GM18520 (cell line): ENCODE measurements around the gene PCDHGB5.
A peak's percentile ranks its signal among the peaks of the same experiment; 100 is the strongest.
"Not testable (repeated sequence)": the region's sequence is repeated elsewhere in the genome, so short reads cannot be mapped to it uniquely, and the experiment has no call there.

Experiments used
- ATAC-seq: cut with Tn5 transposase; IDR thresholded peaks from one replicate; pipeline ENCODE4 v1.9.1; 2021; ENCODE audit not compliant: unreplicated experiment

PCDHGB5 gene

GRCh38 chr5:141409598-141410306 lies 12.0 kb downstream of the PCDHGB5 start:
- no peak for ATAC-seq

DNA sequence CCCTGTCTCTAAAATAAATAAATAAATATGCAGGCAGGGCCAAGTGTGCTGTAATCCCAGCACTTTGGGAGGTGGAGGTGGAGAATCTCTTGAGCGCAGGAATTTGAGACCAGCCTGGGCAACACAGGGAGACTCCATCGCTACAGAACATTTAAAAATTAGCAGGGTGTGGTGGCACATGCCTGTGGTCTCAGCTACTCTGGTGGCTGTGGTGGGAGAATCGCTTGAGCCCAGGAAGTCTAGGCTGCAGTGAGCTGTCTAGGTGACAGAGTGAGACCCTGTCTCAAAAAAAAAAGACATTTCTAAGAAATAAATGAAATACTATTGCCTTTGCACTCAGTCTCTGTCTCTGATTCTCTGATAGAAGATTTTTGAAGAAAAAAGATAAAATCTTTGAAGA lies 13.8 kb downstream of the PCDHGB5 start:
- no peak for ATAC-seq

DNA sequence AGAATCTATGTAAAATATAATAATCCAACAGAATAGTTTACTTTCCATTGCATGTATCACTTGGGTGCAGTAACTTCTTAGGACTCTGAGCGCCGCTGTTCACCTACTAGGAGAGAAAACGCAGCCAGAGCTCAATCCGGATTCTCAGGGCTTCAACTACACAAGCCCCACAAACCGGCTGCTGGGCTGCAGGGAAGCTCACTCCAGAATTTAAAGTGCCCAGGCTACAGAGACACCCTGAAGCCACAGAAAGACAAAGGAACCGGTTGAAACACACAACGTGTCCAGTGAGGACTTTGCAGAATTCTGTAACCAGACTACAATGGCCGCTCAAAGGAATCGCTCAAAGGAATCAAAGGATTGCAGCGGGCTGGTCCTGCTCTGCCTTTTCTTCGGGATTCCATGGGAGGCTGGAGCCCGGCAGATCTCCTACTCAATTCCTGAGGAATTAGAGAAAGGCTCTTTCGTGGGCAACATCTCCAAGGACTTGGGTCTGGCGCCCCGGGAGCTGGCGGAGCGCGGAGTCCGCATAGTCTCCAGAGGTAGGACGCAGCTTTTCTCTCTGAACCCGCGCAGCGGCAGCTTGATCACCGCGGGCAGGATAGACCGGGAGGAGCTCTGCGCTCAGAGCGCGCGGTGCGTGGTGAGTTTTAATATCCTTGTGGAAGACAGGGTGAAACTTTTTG lies 15.2 kb downstream of the PCDHGB5 start, which contains the start of gene PCDHGA10:
TSS of gene PCDHGA10 (plus strand) at position 134 of the 686 bp plus-strand sequence. CDS start at position 323, 189 bp downstream.
- peak; percentile 54 for ATAC-seq

- no peak for ATAC-seq
These were observed 15.9 kb downstream of the PCDHGB5 start for GRCh38 chr5:141413540-141414069.

DNA sequence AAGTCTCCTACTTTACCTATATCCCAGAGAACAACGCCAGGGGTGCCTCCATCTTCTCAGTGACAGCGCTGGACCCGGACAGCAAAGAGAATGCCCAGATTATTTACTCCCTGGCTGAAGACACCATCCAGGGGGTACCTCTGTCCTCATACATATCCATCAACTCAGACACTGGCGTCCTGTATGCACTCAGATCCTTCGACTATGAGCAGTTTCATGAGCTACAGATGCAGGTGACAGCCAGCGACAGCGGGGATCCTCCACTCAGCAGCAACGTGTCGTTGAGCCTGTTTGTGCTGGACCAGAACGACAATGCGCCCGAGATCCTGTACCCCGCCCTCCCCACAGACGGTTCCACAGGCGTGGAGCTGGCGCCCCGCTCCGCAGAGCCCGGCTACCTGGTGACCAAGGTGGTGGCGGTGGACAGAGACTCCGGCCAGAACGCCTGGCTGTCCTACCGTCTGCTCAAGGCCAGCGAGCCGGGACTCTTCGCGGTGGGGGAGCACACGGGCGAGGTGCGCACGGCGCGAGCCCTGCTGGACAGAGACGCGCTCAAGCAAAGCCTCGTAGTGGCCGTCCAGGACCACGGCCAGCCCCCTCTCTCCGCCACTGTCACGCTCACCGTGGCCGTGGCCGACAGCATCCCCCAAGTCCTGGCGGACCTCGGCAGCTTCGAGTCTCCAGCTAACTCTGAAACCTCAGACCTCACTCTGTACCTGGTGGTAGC lies 17.0 kb downstream of the PCDHGB5 start:
- ATAC-seq, result not testable (repeated sequence)

- not testable (repeated sequence) for ATAC-seq
These were observed 17.5 kb downstream of the PCDHGB5 start for GRCh38 chr5:141415275-141415618.

GRCh38 chr5:141417494-141418172 lies 19.9 kb downstream of the PCDHGB5 start, which contains the start of gene PCDHGB7:
PCDHGB7 (plus strand) TSS chr5:141417677; CDS start chr5:141417860, 183 bp downstream.
- ATAC-seq, result peak; percentile 67

- ATAC-seq, result no peak
These were observed 21.5 kb downstream of the PCDHGB5 start for GRCh38 chr5:141419074-141419880.

GRCh38 chr5:141420855-141421488 lies 23.2 kb downstream of the PCDHGB5 start, which contains the start of gene PCDHGA11:
PCDHGA11 (plus strand) TSS chr5:141421051; CDS start chr5:141421228, 177 bp downstream.
- ATAC-seq, result peak; percentile 37

GRCh38 chr5:141421489-141421855 lies 23.7 kb downstream of the PCDHGB5 start:
- ATAC-seq, result no peak

GRCh38 chr5:141422742-141423291 lies 25.1 kb downstream of the PCDHGB5 start:
- ATAC-seq, result no peak

- ATAC-seq, result no peak
These were observed 30.2 kb downstream of the PCDHGB5 start for GRCh38 chr5:141427783-141428426.

DNA sequence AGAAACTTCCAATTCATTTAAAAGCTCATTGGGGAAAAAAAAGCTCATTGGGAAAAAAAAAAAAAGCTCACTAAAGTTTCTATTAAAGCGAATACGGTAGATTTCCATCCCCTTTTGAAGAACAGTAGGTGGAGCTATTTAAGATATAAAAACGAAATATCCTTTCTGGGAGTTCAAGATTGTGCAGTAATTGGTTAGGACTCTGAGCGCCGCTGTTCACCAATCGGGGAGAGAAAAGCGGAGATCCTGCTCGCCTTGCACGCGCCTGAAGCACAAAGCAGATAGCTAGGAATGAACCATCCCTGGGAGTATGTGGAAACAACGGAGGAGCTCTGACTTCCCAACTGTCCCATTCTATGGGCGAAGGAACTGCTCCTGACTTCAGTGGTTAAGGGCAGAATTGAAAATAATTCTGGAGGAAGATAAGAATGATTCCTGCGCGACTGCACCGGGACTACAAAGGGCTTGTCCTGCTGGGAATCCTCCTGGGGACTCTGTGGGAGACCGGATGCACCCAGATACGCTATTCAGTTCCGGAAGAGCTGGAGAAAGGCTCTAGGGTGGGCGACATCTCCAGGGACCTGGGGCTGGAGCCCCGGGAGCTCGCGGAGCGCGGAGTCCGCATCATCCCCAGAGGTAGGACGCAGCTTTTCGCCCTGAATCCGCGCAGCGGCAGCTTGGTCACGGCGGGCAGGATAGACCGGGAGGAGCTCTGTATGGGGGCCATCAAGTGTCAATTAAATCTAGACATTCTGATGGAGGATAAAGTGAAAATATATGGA lies 32.8 kb downstream of the PCDHGB5 start, which contains the start of gene PCDHGA12:
TSS of gene PCDHGA12 (plus strand) at position 176 of the 782 bp plus-strand sequence. CDS start at position 429, 253 bp downstream.
- ATAC-seq, result peak; percentile 68

GRCh38 chr5:141431286-141431685 lies 33.5 kb downstream of the PCDHGB5 start:
- no peak for ATAC-seq

DNA sequence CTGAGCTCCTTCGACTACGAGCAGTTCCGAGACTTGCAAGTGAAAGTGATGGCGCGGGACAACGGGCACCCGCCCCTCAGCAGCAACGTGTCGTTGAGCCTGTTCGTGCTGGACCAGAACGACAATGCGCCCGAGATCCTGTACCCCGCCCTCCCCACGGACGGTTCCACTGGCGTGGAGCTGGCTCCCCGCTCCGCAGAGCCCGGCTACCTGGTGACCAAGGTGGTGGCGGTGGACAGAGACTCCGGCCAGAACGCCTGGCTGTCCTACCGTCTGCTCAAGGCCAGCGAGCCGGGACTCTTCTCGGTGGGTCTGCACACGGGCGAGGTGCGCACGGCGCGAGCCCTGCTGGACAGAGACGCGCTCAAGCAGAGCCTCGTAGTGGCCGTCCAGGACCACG lies 34.6 kb downstream of the PCDHGB5 start:
- ATAC-seq, result not testable (repeated sequence)

GRCh38 chr5:141432726-141433125 lies 35.0 kb downstream of the PCDHGB5 start:
- not testable (repeated sequence) for ATAC-seq

DNA sequence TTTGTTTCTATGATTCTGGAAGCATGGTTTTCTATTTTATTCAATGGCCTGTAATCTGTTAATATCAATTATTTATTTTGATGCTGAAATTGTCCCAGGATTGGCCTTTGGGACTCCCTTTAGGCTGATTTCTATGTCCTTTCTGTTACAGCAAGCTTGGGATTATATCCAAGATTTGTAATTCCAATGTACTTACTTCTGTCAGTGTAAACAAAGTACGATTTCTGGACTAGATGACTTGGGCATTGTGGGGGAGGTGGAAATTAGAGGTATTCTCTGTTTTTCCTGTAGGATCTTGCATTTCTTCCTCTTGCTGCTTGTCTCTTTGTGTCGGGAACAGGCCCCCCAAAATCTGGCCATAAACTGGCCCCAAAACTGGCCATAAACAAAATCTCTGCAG lies 36.3 kb downstream of the PCDHGB5 start:
- ATAC-seq, result no peak

DNA sequence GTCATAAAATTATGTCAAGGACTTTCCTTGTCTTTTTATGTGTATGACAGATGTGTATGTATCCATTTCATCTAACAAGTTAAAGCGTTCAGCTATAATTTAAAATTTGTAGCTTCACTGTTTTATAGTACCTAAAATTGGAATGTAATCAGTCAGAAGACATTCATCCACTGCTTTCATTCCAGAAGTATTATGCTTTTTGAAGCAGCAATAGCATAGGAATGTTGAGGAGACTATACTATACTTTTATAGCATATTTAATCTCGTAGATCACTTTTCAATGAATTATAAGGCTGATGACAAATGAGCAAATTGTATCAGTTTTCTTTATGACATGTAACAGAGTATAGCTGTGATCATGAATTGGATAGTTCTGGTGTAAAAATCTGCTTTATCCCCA lies 39.5 kb downstream of the PCDHGB5 start:
- no peak for ATAC-seq
